ENCODE results near the gene ATRNL1.

The ATRNL1 gene

DNA sequence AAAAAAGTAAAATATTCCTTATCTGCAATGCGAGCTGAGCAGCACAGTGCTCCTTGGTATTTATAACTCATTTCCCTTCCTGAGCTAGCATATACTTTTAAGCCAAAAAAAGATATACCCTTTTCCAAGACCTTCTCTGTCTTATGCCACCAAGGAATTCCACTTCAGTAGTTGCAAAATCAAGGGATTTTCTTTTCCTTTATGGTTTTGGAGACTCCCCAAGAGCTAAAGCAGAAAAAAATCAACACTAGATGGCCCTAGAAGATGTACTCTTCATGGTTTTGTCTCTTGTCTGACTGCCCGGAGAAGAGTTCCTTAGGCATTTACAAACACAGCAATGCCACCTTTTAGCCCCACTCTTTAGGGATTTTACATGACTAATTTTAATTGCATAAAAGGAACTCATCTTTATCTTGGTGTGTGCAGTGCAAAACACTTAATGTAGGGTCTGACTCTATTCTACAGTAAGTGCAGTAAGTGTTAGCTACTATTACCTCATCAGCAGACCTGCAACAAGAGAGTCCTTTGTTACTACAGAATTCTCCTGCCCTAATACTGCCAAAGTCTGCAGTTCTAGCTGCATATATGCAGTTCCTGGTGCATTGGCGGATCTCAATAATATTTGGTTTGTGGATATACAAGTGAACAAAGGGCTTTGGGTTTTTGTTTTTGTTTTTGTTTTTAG is 736.5 kb downstream of the ATRNL1 start:
- DNase-seq (ENCODE audit: extremely low read depth in 1 of 2, low read depth in 1 of 2) = no peak

DNA sequence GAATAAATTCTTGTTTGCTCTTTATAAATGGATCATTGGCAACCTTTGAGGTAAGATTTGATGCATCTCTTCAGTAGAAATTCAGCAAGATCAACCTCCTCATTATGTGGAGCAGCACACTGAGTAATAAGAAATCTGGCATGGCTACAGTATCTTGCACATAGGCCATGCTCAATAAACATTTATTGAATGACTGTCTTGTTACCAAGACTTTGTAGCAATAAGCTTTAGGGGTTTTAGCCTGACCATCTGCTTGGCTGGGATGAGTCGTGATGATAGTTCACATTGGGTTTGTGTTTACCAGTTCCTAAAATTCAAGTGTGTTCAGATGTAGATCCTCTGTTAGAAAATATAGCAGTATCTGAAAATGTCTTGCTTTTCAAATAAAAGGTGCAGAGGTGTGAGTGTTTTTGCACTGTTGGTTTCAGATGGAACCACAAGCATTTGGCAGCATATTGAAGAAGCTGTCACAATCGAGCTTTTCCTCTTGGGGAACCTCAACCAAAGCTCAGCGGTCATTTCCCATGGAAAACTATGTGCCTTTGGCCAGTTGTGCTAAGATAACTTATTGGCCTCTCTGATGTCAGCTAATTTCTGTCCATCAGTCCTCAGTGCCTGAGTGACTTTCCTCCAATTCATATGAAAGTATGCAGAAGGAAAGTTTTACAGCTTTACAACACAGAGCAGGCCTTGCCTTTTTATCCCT is 737.3 kb downstream of the ATRNL1 start:
- no peak for DNase-seq (ENCODE audit: extremely low read depth in 1 of 2, low read depth in 1 of 2)

DNA sequence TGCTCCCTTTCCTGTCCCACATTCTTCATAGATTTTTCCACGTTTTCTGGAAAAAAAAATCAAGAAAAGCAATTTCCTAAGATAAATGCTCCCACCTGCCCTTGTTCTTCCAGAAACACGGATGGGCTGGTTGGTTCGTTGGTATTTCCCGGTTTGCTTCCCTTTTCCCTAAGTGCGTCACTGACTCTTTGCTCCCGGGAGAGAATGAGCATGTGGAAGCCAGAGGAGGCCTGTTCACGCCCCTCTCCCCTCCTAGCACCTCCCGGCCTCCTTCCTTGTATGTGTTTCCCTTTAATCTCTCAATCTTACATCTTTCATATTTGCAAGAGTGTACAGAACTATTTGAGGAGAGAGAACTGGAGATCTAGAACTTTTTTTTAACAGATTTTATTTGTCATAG is 737.9 kb downstream of the ATRNL1 start:
- no peak for DNase-seq (ENCODE audit: extremely low read depth in 1 of 2, low read depth in 1 of 2)

DNA sequence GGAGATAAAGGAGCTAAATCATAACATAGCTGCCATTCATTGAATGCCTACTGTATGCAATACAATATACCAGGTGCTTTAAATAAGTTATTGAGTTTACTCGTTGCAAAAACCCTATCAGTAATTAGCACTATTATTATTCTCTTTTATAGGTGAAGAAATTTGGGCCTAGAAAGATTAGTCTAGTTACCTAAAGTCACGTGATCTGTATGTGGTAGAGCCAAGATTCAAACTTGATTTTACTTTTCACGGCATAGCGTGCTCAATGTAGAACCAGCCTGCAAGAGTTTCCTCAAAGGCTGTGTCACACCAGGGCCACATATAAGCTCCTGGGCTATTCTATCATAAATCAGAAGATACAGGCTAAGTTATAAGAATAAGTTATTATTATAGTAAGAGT is 740.0 kb downstream of the ATRNL1 start:
- no peak for DNase-seq (ENCODE audit: extremely low read depth in 1 of 2, low read depth in 1 of 2)

DNA sequence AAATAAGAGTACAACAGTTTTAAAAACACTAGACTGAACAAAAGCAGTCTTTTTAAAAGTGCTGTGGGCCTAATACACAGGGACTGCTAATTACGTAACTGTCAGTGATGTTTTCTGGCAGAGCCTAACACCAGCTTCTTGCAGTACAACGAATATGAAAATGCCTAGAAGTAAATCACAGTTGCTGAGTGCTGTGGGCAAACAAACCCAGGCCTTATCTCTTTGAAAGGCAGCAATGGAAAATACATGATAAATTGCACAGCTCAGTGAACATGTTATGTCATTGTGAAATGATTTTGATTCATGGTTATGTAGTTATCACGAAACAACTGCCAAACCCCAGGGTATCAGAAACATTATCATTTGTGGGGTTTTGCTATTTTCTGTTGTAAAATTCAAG is 751.4 kb downstream of the ATRNL1 start:
- DNase-seq (ENCODE audit: extremely low read depth in 1 of 2, low read depth in 1 of 2) = no peak

DNA sequence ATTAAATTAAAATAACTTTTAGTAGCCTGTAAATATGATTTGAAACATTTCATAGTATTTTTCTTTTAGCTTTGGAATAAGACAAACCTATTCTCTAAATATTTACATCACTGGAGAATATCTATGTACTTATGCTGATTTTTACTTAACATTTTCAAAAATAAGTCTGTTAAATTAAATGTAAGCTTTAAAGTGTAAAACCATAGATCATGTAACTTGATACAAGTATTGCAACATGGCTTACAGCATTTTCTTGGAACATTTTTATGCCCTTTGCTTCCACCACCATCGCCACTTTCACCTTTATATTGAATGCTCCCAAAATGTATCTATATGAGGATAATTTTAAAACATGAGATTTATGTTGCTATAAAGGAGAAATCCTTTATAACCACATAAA is 752.8 kb downstream of the ATRNL1 start:
- no peak for DNase-seq (ENCODE audit: extremely low read depth in 1 of 2, low read depth in 1 of 2)

DNA sequence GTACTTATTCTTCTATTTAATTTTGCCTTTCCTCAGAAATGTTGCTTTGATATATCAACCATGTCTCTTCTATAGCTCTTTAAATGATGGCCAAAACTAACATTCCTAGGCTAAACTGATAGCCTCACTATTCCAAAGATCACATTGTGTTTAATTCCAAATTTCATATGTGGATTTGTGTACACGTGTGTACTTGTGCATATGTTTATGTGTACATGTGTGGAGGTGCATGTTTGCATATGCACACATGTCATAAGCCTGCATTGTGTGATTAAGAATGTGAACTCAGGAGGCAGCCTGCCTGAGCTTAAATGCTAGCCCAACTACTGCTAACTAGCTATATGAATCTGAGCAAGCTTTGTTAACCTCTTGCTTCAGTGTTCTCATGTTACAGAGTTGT is 753.4 kb downstream of the ATRNL1 start:
- no peak for DNase-seq (ENCODE audit: extremely low read depth in 1 of 2, low read depth in 1 of 2)

DNA sequence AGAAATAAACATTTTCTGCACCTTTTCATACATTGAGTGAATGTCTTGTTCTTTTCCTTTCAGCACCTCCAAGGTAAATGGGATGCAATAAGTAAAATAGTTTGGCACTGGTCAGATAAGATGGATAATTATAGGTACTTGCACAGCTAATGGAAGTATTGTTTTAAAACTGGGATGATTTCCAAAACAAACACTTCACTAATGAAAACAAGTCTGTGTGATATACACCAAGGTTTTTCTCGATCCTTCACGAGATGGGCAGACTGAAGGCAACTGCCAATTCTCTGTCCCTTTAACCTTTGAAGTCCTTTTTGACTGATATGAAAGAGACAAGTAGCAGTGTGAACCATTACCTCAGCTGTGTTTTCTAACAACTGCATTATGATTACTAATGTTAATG is 756.0 kb downstream of the ATRNL1 start:
- DNase-seq (ENCODE audit: extremely low read depth in 1 of 2, low read depth in 1 of 2) = no peak

DNA sequence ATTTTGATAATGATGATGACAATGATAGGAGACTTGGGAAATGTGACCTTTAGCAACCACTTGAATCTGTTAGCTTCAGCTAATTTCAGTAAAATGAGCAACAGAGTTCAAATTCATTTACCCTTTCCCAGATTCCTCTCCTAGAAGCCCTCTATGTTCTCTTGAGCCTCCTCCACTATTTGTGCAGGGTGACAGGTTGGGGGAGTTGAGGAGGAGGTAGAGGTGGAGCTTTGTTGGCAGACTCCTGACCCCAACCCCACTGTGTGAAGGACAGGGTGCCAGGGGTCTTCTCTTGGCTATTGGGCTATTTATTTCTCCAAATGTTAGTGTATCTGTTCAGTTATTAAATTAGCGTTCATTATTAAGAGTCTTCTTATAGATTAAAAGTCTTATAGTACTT is 757.5 kb downstream of the ATRNL1 start:
- no peak for DNase-seq (ENCODE audit: extremely low read depth in 1 of 2, low read depth in 1 of 2)

DNA sequence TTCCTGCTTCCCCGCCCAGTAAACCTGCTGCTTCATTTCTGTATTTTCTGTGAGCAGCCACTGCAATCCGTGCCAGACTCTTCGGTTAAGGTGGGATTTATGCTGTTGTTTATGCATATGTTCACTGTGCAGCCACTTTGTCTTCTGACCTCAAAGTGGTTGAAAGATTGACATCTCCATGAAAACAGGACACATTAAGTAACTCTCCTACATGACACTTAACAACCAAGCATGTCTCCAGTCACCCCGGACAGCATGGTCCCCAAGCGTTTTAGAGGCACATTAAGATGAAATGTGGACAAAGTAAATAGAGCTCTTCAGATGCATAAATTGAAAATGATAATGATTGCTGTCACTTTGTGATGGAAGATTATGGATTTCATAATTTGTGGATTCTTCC is 758.5 kb downstream of the ATRNL1 start:
- DNase-seq (ENCODE audit: extremely low read depth in 1 of 2, low read depth in 1 of 2) = no peak

DNA sequence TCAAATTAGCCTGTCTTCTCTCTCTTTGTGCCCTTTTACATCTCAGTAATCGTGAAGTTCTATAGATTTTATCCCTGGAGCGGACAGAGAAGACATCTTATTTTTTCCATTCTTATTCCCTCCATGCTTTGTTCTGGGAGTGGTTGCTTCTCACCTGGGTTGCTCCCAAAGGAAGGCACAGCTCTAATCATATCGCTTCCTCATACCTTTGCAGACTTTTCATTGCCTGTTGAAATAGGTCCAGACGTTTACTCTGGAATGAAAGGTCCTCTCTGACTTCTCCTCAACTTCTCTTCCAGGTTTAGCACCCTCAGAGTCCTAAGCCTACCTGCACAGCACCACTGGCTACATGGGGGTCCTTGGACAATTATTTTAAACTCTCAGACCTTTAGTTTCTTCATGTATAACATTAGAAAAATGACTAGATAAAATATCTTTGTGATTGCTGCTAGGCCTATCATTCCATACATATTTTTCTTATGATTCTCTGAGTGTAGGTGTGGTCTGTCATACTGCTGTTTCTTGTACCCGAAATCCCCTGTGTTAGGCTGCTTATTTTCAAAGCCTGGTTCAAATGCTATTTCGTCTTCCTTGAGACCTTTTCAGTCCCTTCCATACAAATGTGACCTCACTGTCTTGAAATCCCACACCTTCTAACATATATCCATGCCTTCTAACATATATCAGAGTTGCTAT is 761.7 kb downstream of the ATRNL1 start:
- DNase-seq (ENCODE audit: extremely low read depth in 1 of 2, low read depth in 1 of 2) = no peak

DNA sequence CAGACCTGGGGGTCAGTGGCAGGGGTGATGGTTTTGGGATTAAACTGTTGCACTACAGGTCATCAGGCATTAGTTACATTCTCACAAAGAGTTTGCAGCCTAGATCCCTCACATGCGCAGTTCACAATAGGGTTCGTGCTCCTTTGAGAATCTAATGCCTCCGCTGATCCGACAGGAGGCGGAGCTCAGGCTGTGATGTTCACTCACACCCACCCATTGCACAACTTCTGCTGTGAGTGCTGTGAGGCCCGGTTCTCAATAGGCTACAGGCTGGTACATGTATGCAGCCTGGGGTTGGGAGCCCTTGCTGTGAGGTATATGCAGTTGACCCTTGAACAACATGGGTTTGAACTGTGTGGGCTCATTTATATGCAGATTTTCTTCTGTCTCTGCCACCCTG is 763.4 kb downstream of the ATRNL1 start:
- no peak for DNase-seq (ENCODE audit: extremely low read depth in 1 of 2, low read depth in 1 of 2)

DNA sequence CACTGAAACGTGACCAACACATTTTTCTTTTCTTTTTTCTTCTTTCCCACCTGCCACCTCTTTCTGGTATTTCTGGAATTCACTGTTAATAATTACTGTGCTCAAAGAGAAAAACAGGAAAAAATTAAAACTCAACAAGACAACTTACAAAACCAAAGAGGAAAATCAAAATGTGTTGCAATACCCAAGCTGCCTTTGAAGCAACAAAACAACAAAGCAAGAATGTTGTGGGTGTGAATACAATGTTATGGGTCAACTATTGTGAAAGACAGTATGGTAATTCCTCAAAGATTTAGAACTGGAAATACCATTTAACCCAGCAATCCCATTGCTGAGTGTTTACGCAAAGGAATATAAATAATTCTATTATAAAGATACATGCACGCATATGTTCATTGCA is 764.7 kb downstream of the ATRNL1 start:
- DNase-seq (ENCODE audit: extremely low read depth in 1 of 2, low read depth in 1 of 2) = no peak

DNA sequence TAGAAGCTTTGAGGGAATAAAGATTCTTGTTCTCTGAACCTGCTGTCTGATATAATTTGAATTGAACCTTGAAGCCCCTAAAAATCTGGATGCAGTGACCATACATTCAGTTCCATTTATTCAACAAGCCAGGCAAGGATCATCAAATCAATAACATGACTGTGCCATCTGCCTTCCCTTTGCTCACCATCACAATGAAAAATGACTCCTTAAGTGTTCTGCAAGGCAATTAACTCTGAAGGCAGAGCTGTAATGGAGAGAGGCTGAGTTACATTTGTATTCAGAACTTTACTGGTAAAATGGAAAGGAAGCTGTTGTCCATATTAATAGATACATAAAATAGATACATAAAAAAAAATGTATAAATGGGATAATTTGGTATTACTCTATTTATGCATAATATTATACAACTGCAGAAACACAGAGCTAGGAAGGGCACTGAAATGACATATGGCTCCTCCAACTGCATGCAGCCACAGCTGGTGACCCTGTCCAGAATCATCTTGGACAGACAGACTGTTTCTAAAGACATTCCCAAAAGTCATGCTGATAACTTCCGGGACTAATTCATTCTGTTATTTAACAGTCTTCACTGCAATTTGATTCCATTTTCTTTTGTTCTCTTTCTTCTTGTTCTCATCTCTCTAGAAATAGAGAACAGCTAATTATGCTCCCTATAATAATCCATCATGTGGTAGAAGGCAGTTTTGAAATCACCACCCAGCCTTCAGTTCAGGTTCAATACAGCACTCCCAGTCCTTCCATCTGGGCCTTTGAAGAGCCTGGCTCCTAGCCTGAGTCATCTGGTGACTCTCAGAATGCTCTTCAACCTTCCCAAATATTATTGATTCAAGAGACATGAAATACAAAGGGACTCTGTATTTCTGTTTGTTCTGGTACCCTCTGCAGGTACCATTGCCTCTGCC is 767.3 kb downstream of the ATRNL1 start:
- no peak for DNase-seq (ENCODE audit: extremely low read depth in 1 of 2, low read depth in 1 of 2)

DNA sequence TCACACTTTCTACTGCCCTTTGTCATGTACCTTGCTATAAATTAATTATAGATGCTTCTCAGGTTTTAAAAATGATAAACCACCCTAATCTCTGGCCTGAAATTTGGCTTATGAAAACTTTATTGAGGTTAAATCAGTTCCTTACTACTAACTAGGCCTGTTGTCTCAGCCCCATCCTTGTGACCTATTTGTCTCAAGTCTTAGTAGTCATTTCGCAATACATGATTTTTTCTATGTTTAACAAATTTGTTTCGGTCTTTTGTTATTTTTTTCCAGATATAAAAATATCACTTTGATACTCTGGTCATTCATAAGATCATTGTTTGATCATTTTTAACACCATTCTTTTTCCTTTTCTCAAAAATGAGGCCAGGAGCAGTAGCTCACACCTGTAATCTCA is 768.3 kb downstream of the ATRNL1 start:
- no peak for DNase-seq (ENCODE audit: extremely low read depth in 1 of 2, low read depth in 1 of 2)

DNA sequence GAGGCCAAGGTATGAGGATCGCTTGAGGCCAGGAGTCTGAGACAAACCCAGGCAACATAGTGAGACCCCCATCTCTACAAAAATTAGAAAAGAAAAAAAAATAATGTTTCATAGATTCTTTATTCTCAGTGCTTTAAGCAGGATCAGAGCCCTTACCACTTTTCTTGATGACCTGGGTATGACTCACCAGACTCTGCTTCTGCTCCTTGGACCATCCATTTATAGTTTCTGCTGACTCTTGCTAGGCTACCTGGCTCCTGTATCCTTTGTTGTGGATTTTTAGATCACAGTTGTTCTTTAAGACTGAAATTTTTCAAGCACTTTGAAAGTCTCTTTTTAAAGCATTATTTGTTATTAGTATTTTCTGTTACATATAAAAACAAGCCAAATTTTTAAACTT is 768.7 kb downstream of the ATRNL1 start:
- DNase-seq (ENCODE audit: extremely low read depth in 1 of 2, low read depth in 1 of 2) = no peak

DNA sequence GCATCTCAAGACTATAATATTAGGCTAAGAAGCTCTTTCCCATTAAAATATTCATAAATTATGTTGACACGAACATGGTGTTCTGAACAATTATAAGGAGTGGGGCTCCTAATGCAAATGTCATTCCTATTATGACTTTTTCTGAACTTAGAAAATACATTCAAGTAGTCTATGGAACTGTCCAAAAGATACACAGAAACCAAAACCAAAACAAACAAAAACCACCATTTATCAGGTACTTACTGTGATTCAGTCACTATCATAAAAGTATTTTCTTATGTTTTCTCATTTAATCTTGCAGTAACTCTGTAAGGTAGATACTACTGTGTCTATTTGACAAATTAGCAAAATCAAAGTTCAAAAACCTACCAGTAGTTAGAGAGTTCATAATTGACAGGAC is 773.0 kb downstream of the ATRNL1 start:
- DNase-seq (ENCODE audit: extremely low read depth in 1 of 2, low read depth in 1 of 2) = no peak

DNA sequence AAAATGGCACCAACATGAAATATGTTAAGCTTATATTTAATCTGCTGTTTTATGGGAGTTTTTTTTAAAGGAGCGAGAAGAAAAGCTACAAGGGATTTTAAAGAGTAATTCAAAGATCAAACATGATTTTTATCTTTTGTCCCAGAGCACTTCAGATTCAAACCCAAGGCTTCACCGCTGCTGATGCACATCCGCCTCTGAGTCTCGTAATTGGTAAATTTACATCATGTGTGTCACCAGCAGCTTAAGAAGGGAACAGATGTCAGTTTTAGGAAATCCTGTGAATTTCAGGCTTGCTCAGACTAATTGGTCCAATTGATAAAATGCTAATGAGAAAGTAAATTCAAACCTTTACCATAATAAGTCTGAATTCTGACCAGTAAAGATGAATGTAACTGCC is 773.5 kb downstream of the ATRNL1 start:
- no peak for DNase-seq (ENCODE audit: extremely low read depth in 1 of 2, low read depth in 1 of 2)

DNA sequence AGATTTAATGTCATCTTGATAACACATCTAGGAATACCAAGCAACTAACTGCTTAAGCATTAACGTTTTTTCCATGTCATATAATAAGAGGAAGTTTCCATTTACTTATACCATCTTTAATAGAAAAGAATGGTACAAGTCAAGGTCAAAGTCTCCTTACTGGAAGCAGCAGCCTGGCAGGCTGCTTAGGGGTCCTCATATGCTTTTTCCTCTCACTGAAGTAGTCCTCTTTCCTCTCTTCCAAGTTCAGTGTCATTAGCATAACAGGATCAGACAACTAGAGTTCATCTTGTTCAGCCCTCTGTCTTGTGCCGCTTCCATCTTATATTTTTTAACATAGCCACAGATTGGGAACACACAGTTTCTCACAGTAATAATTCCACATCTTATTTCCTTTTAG is 774.1 kb downstream of the ATRNL1 start:
- DNase-seq (ENCODE audit: extremely low read depth in 1 of 2, low read depth in 1 of 2) = no peak

DNA sequence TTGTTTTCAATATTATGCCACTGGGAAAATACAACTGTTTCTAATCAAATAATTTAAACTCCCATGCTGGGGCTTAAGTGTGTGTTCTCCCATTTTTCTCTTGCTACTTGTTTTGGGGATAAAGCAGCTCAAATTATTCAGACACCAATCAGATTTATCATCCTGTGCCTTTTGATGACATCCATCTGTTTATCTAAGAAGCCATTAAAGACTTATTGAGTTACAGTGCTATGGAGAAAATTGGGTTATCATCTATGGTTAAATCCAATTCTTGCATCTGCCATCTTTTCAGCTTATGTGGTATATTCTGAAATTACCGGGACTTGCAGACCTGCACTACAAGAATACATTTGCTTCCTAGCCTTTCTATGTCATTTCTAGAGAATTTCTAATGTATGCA is 778.7 kb downstream of the ATRNL1 start:
- DNase-seq (ENCODE audit: extremely low read depth in 1 of 2, low read depth in 1 of 2) = no peak

DNA sequence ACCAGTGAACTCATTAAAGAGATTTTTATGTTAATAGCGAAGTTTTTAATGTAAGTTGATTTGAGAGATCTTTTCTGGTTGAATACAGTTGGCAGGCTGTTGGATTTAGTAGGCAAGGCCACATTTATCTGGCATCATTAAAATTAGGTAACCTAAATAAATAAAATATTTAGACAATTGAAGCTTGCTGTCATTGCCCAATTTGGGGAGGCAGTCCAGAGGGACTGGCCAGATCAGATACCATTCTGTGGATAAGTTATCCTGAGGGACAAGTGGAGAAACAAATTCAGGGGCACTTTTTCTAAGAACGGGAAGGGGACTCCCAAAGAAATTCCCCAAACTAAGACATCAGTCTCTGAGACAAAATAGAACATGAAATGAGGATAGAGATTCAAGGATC is 782.0 kb downstream of the ATRNL1 start:
- no peak for DNase-seq (ENCODE audit: extremely low read depth in 1 of 2, low read depth in 1 of 2)

All from activated CD8-positive, alpha-beta memory T cell treated with anti-CD3 and anti-CD28 coated beads for 1 hour (primary cell).